Measurements from ENCODE around the gene GPN3. TPM values are rescaled to one million over a fixed set of nuclear protein-coding genes. Genes with fewer than 3 reads are reported as not detected.
A peak's percentile ranks its signal among the peaks of the same experiment; 100 is the strongest.

GPN3 gene
- total and polyA plus RNA-seq, 2 of the 13 experiments (the other 11 are each of a cell fraction or from before 2014, with no cell fraction given), result 28.7 to 29.5 TPM

DNA sequence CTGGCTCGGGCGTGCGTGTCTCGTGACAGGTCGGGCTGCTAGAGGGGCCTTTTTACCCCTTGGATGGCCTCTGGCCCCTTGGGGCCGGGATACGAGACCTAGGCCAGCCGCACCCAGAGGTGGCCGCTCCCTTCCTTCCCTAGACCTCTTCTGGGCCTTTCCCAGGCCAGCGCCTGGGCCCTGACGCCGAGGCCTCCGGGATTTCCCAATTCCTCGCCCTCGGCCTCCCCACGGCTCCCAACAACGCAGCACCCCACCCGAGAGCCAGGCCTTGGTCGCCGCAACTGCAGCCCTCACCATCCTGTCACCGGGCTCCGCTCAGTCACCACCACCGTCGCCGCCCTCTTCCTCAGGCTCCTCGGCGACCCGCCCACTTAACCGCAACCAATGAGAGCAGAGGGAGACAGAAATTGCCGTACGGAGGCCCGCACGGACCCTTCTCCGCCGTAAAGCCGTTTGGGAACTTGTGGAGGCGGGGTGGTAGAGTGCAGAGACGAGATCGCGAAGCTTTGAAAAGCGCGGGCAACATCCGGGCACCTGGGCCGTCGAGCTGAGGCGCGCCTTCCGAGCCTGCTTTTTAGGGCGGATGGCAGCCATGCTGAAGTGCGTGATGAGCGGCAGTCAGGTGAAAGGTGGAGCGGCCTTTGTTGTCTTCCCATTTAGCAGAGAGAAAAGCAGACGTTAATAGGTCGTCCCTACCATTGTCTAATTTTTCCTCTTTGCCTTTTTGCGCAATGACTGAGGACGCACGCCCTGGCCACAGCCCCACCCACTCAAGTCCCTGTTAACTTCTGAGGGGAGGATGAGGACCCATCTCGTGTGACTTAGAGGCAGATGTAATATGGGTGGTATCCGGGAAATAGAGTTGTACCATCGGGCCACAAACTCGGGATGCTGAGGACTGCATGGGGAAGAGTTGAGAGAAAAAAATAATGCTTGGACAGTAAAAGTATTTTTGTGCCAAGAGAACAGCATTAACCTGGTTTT, 34.0 kb upstream of the GPN3 start, which contains the start of the genes RAD9B and VPS29 (continued):
- TF ChIP-seq HMGXB4 (CRISPR knock-in tag; IDR thresholded peaks at IDR 0.05; ENCODE audit: borderline replicate concordance in 1 of 2, low read depth in 1 of 2) (peak; percentile 72 to 93; a peak in 3 of 4 replicates), ZNF556 (CRISPR knock-in tag; IDR thresholded peaks at IDR 0.05; ENCODE audit: borderline replicate concordance) (peak; percentile 91), CBX2 (IDR thresholded peaks at IDR 0.05; ENCODE audit: low read depth, low read length) (no peak), CBX2 (CRISPR knock-in tag; IDR thresholded peaks at IDR 0.05; ENCODE audit: low read depth) (peak; percentile 95; the same call in 1 of the 2 replicates), SOX13 (IDR thresholded peaks at IDR 0.05) (no peak), SOX13 (CRISPR knock-in tag; conservative IDR thresholded peaks at IDR 0.05 in 1 of 2, IDR thresholded peaks at IDR 0.05 in 1 of 2) (peak in 1 of 2 experiments; percentile 51; a peak in 1 of 4 replicates), ZMYM3 (CRISPR knock-in tag; IDR thresholded peaks at IDR 0.05) (peak; percentile 88), ZNF569 (CRISPR knock-in tag; IDR thresholded peaks at IDR 0.05; ENCODE audit: borderline replicate concordance) (no peak; the same call in 1 of the 2 replicates), ARID5B (CRISPR knock-in tag; IDR thresholded peaks at IDR 0.05) (peak; percentile 63; the same call in 1 of the 2 replicates)
- TF ChIP-seq, protein P1, sequence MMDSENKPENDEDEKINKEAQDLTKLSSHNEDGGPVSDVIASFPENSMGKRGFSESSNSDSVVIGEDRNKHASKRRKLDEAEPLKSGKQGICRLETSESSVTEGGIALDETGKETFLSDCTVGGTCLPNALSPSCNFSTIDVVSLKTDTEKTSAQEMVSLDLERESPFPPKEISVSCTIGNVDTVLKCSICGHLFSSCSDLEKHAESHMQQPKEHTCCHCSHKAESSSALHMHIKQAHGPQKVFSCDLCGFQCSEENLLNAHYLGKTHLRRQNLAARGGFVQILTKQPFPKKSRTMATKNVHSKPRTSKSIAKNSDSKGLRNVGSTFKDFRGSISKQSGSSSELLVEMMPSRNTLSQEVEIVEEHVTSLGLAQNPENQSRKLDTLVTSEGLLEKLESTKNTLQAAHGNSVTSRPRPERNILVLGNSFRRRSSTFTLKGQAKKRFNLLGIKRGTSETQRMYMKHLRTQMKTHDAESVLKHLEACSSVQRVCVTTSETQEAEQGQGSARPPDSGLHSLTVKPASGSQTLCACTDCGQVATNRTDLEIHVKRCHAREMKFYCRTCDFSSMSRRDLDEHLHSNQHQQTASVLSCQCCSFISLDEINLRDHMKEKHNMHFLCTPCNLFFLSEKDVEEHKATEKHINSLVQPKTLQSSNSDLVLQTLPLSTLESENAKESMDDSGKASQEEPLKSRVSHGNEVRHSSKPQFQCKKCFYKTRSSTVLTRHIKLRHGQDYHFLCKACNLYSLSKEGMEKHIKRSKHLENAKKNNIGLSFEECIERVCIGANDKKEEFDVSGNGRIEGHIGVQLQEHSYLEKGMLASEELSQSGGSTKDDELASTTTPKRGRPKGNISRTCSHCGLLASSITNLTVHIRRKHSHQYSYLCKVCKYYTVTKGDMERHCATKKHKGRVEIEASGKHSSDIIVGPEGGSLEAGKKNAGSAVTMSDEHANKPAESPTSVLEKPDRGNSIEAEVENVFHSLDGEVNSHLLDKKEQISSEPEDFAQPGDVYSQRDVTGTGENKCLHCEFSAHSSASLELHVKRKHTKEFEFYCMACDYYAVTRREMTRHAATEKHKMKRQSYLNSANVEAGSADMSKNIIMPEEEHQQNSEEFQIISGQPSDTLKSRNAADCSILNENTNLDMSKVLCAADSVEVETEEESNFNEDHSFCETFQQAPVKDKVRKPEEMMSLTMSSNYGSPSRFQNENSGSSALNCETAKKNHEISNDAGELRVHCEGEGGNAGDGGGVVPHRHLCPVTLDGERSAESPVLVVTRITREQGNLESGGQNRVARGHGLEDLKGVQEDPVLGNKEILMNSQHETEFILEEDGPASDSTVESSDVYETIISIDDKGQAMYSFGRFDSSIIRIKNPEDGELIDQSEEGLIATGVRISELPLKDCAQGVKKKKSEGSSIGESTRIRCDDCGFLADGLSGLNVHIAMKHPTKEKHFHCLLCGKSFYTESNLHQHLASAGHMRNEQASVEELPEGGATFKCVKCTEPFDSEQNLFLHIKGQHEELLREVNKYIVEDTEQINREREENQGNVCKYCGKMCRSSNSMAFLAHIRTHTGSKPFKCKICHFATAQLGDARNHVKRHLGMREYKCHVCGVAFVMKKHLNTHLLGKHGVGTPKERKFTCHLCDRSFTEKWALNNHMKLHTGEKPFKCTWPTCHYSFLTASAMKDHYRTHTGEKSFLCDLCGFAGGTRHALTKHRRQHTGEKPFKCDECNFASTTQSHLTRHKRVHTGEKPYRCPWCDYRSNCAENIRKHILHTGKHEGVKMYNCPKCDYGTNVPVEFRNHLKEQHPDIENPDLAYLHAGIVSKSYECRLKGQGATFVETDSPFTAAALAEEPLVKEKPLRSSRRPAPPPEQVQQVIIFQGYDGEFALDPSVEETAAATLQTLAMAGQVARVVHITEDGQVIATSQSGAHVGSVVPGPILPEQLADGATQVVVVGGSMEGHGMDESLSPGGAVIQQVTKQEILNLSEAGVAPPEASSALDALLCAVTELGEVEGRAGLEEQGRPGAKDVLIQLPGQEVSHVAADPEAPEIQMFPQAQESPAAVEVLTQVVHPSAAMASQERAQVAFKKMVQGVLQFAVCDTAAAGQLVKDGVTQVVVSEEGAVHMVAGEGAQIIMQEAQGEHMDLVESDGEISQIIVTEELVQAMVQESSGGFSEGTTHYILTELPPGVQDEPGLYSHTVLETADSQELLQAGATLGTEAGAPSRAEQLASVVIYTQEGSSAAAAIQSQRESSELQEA (CRISPR knock-in tag; IDR thresholded peaks at IDR 0.05; ENCODE audit: not compliant biosample characterization), result peak; percentile 67

Measured in HepG2 (cell line).